HFFc6 (cell line): Measurements from ENCODE around the gene JAG1. TPM values are rescaled to one million over a fixed set of nuclear protein-coding genes. Genes with fewer than 3 reads are reported as not detected.

Source experiments
- DNase-seq: peaks from one replicate; pipeline ENCODE4 v3.0.0-alpha.2; 2018
- H3K27ac Mint-ChIP-seq: 2 replicates; pipeline ENCODE4 v1.8.0; 2020; ENCODE audit warnings: mild to moderate bottlenecking, mixed read lengths
- H3K27me3 Mint-ChIP-seq: 2 replicates; pipeline ENCODE4 v1.8.0; 2021; ENCODE audit warnings: mild to moderate bottlenecking, moderate library complexity, mixed read lengths; ENCODE audit not compliant: insufficient read depth
- H3K36me3 Mint-ChIP-seq: 2 replicates; pipeline ENCODE4 v1.8.0; 2021; ENCODE audit warnings: low read depth, mixed read lengths
- H3K4me1 Mint-ChIP-seq: 2 replicates; pipeline ENCODE4 v1.8.0; 2020; ENCODE audit warnings: low read depth, mixed read lengths
- H3K4me3 Mint-ChIP-seq: 2 replicates; pipeline ENCODE4 v1.8.0; 2020; ENCODE audit warnings: mild to moderate bottlenecking, moderate library complexity, mixed read lengths
- H3K9me3 Mint-ChIP-seq: 2 replicates; pipeline ENCODE4 v1.8.0; 2020; ENCODE audit warnings: mild to moderate bottlenecking, mixed read lengths
- total RNA-seq, 6 experiments: library from RNA; stranded (reverse); fragmentation: NEBNext Ultra II Directional; extraction: Animal tissue kit (Norgen Biotek cat#: 25700); gene quantifications; 2 replicates in 1 of 6; 3 replicates in 5 of 6; pipeline ENCODE4 v1.2.3, GENCODE V29; 2021
- TF ChIP-seq, protein P1 (sequence below): fragments of 200-600 bp; sonication (generic); IDR thresholded peaks from 2 replicates; pipeline ENCODE4 v1.5.0; 2021; ENCODE audit warnings: antibody characterized with exemption, mild to moderate bottlenecking

JAG1 gene
- total RNA-seq, 6 experiments from 2014 or later, result 3.0 to 9.3 (median 8.2) TPM

DNA sequence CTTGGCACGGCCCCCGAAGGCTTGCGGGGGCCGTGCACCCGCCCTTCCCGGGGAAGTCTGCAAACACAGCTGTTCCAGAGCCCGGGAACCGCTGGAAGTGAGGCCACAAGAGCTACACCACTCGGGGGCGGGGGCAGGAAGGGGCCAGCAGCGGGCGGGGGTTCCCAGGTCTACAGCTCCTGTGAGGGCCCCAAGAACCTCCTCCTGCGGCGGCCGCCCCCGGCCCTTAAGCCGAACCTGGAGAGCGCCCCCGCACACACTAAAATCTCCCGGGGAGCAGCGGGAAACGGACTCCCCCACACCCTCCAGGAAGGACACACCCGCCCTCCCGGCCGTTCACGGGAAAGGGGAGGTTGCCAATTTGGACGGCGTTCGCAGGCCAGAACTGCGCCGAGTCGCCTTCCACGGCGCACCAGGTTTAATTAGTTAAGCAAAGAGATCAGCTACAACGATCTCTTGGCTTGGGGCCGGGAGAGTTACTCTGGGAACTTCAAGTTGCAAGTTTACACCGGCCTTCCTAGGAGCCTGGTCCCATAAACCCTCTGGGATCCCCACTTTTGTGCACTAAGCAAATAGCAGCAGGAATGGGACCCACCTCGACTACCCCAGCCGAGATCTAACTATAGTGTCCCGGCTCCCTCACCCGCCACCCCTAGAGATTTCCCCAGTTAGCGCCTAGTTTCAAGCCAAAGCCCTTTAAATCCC, 1.7 kb downstream of the JAG1 start:
- no peaks in the 10 kb centered on the region for H3K36me3 Mint-ChIP-seq
- TF ChIP-seq, protein P1, sequence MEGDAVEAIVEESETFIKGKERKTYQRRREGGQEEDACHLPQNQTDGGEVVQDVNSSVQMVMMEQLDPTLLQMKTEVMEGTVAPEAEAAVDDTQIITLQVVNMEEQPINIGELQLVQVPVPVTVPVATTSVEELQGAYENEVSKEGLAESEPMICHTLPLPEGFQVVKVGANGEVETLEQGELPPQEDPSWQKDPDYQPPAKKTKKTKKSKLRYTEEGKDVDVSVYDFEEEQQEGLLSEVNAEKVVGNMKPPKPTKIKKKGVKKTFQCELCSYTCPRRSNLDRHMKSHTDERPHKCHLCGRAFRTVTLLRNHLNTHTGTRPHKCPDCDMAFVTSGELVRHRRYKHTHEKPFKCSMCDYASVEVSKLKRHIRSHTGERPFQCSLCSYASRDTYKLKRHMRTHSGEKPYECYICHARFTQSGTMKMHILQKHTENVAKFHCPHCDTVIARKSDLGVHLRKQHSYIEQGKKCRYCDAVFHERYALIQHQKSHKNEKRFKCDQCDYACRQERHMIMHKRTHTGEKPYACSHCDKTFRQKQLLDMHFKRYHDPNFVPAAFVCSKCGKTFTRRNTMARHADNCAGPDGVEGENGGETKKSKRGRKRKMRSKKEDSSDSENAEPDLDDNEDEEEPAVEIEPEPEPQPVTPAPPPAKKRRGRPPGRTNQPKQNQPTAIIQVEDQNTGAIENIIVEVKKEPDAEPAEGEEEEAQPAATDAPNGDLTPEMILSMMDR, result no peak
- H3K4me3 Mint-ChIP-seq, result peak overlapping the region; percentile 98
- H3K4me1 Mint-ChIP-seq, result peaks cover 14% of the 10 kb centered on the region
- peak overlapping the region; percentile 81 for H3K27ac Mint-ChIP-seq
- peaks cover 9% of the 10 kb centered on the region for H3K27me3 Mint-ChIP-seq
- DNase-seq, result peak; percentile 23
- no peaks in the 10 kb centered on the region for H3K9me3 Mint-ChIP-seq

DNA sequence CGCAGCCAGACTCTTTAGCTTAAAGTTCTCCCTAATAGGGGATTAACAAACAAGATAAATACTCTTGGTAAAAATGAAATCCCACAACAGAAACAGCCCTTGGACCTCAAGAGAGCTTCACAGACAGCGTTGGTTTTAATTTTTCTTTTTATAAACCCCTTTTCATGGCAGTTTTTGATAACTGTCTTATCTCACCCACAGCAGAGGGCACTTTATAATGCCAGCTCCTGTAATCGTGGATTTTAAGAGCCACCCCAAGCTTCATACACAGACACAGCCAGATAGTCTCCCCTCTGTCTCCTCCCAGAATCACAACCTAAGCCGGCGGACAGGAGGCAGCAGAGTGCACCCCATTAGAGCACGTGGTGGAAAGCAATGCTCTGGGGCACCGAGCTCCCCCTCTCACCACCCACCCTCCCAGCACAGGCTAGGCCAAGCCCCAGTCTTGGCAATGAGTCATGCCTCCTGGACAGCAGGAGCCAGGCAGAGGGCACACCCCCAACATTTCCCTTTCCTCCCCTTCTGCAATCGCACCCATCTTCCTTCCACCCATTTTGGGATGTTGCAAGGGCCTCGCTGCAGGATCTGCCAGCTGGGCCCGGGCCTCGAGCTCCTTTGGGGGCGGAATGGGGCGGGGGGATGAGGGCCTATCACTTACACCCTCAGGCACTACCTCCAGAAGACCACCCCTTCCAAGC, 2.4 kb downstream of the JAG1 start:
- Mint-ChIP-seq H3K27me3 (peaks cover 9% of the 10 kb centered on the region), H3K4me3 (peak overlapping the region; percentile 98), H3K9me3 (no peaks in the 10 kb centered on the region), H3K27ac (peak overlapping the region; percentile 57), H3K4me1 (peaks cover 14% of the 10 kb centered on the region), H3K36me3 (no peaks in the 10 kb centered on the region)
- TF ChIP-seq, protein P1, result peak; percentile 75
- DNase-seq, result peak; percentile 94

DNA sequence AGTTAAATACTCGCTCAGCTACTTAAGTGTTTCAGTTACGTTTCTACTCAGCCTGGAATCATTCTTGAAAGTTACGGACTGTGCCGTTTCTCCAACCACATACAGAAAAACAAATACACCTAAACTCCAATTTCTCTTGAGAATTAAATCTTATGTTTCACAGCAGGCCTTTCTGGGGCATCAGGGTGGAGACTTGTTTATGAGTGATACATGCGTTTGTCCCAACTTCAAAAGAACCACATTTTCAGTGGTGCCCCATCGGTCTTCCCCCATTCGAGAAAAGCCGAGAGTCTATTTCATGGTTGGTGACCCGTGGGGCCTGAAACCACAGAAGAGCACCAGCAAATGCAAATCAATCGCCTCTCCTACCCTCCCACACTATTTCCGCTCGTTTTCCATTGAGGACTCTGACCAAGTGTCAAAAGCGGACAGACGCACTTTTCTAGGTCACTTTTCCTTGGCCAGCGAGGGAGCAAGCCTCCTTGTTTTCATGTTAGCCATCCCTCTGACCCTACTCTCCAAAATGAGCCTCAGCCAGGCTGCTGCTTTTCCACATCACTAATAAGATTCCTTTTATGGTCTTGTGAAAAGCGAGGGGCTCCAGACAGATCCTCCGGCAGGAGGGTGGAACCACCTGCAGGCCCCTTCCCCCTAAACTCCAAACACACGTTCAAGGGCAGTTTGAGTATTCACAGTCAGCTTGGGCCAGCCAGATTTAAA, 3.1 kb downstream of the JAG1 start:
- peak overlapping the region; percentile 98; the same call in 1 of the 2 replicates for H3K4me3 Mint-ChIP-seq
- peaks cover 14% of the 10 kb centered on the region for H3K4me1 Mint-ChIP-seq
- TF ChIP-seq, protein P1, result no peak
- no peak overlapping the region; the same call in 1 of the 2 replicates for H3K27ac Mint-ChIP-seq
- H3K36me3 Mint-ChIP-seq, result no peaks in the 10 kb centered on the region
- DNase-seq, result no peak
- peaks cover 9% of the 10 kb centered on the region for H3K27me3 Mint-ChIP-seq
- no peaks in the 10 kb centered on the region for H3K9me3 Mint-ChIP-seq

DNA sequence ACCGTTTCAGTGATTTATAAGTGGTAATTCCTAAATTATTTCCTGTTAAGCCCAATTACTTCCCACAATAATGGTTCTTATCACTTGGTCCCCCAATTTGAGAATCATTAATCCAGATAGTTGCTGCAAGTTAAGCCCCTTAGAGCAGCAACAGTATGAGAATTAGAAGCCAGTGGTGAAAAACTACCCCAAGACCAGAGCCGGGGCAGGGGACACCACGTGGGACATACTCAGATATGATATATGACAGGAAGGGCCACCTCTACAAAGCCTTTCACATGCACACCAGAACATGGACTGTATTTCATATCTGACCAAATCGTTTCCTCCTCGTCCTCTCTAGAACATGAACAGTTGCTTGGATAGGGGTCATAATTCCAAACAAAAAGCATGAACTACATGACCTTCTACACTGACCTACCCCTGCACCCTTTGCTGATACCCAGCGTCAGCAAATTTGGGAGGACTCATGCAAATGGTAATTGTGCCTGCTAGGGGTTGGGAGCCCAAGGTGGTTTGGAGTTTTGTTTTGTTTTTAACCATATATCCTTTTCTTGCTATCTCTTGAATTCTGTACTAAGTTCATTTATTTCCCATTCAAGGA, 3.9 kb downstream of the JAG1 start:
- Mint-ChIP-seq H3K4me3 (no peak overlapping the region), H3K4me1 (peaks cover 15% of the 10 kb centered on the region), H3K36me3 (no peaks in the 10 kb centered on the region), H3K27me3 (peaks cover 3% of the 10 kb centered on the region; the same call in 1 of the 2 replicates), H3K27ac (no peak overlapping the region), H3K9me3 (no peaks in the 10 kb centered on the region)
- TF ChIP-seq, protein P1, result no peak
- no peak for DNase-seq

DNA sequence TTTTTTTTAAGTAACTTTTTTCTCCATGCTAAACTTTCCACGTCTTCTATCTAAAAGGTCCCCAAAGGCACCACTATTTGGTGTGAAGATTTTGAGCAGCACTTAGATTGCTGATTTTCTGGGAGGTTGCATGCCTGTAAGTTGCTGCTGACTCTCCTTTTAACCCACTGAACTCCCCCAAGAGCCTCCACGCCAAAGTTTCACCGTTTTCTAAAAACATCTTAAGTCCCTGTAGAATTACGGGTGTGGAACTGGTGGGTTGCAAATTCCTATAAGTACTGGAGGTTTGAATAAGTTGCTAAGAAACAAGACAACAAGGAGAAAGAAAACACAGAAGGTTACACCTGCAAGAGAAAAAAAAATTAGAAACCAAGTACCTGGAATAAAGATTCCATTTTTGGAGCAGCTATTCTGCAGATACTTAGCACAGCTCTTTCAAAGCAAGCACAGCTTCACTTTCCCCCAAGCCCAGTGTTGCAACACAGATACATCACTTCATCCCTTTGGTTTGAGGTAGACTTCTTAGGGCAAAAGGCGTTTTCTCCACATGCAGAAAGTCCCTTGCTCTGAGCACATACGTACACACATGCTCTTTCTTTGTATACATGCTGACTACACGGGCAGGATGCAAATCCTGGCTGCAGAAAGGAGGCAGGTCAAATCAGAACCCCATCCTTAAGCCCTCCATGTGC, 5.0 kb downstream of the JAG1 start:
- Mint-ChIP-seq H3K27ac (no peak overlapping the region), H3K4me3 (no peak overlapping the region), H3K4me1 (peaks cover 20% of the 10 kb centered on the region), H3K27me3 (peaks cover 3% of the 10 kb centered on the region; the same call in 1 of the 2 replicates), H3K9me3 (no peaks in the 10 kb centered on the region), H3K36me3 (0 out of 2 replicates have a peak, but pooled peaks cover 3% of the 10 kb centered on the region)
- no peak for DNase-seq
- TF ChIP-seq, protein P1, result no peak
